CD4-positive, alpha-beta T cell treated with Interleukin-21 for 1 hour (primary cell): ENCODE measurements around the gene PRKCG.

Source experiments
- DNase-seq: peaks from one replicate; pipeline ENCODE4 v3.0.0-alpha.2; 2020

Gene PRKCG

DNA sequence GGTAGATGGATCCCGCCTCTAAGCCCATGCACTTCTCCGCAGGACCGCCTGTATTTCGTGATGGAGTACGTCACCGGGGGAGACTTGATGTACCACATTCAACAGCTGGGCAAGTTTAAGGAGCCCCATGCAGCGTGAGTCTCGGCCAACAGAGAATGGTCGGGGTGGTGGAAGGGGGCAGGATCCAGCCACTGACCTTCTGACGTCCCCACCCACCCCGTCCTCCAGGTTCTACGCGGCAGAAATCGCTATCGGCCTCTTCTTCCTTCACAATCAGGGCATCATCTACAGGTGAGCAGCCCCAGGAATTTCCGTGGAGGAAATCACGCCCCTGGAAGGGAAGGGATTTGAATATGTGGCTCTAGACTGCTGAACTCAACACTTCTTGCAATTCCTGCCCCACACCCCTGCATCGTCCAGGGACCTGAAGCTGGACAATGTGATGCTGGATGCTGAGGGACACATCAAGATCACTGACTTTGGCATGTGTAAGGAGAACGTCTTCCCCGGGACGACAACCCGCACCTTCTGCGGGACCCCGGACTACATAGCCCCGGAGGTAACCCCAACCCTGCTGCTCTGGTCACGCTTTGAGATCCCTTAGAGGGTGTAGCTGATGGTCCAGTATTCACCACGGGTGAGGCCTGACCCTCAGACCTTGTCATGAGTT lies 18.3 kb downstream of the PRKCG start:
- no peak for DNase-seq

DNA sequence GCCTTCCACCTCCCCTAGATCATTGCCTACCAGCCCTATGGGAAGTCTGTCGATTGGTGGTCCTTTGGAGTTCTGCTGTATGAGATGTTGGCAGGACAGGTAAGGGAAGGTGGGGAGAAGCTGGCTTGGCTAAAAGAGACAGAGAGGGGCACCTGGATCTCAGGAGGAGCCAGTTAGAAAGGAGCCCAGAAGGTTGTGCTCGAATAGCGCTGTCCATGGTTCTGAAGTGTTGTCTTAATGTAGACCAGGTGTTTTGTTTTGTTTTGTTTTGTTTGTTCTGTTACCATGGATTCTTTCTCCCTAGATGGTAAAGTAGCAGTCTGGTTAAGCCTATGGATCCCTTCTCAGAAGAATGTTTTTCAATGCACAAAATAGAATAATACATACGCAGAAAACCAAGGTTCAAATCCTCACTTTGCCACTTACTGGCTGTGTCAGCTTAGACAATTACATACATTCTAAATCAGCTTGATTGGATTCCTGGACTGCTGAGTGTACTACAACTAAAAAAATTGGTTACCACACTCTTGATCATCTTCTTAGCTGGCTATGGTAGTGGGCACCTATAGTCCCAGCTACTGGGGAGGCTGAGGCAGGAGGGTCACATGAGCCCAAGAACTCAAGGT lies 21.2 kb downstream of the PRKCG start:
- peak; percentile 51 for DNase-seq

DNA sequence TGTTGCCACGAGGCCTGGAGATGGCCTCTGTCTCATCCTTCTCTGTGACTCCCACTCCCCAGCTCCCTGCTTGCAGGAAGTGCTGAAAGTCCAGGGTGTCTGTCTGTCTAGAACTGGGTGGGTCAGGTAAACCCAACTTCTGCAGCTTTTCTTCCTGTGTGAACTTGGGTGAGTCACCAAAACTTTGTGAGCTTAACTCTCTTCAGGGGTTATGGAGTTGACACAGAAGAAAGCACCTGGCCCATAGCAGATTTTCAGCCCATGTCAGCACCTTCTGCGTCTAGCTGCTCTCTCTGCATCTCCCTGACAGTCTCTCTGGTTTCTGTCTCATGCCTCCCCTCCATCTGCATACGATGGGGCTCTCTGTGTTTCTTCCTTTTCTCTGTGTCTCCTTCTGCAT lies 22.9 kb downstream of the PRKCG start:
- no peak for DNase-seq

DNA sequence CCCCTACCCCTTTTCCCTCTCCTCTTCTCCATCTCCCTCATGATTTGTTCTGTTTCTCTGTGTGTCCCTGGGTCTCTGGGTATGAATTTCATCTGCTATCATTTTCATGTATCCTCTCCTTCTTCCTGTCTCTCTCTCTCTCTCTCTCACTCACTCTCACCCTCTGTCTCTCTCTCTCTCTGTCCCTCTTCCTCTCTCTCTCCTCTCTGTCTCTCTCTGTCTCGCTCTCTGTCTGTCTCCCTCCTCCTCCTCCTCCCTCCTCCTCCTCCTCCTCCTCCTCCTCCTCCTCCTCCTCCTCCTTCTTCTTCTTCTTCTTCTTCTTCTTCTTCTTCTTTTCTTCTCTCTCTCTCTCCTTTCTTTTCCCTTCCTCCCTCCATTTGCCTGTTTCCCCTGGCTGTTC lies 23.8 kb downstream of the PRKCG start:
- no peak for DNase-seq

DNA sequence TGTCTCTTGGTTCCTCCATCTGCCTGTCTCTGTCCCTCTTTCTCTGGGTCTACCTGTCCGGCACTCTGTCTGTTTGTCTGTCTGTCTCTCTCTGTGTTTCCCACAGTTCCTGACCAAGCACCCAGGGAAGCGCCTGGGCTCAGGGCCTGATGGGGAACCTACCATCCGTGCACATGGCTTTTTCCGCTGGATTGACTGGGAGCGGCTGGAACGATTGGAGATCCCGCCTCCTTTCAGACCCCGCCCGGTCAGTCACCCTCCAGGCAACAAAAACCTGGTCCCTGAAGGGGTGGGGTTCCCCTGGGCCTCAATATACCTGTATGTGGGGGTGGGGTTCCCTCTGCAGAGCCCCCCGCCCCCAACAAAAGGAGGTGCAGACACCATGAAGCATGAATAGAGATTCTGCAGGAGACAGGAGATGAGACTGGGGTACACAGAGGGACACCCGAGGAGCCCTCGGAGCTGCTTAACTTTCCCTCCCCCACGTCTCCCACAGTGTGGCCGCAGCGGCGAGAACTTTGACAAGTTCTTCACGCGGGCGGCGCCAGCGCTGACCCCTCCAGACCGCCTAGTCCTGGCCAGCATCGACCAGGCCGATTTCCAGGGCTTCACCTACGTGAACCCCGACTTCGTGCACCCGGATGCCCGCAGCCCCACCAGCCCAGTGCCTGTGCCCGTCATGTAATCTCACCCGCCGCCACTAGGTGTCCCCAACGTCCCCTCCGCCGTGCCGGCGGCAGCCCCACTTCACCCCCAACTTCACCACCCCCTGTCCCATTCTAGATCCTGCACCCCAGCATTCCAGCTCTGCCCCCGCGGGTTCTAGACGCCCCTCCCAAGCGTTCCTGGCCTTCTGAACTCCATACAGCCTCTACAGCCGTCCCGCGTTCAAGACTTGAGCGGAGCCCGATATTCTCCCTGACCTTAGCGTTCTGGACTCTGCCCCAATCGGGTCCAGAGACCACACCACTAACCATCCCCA lies 24.5 kb downstream of the PRKCG start:
- peak; percentile 65 for DNase-seq

DNA sequence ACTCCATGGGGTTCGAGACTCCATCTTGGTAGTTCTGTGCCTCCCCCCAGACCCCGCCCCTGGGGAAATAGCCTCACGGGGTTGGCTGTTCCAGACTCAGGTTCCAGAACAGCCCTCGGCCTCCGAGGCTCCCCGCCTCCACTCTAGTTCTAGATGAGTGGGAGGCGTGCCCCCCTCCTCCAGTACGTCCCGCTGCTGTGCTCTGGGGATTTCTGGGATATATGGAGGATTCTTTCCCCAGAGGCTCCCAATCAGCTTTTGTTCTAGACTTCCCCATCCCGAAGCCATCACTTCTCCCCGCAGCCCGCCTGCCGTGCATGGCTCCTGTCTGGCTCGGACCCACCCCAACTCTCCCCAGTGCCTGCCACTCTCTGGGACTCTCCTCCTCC lies 25.2 kb downstream of the PRKCG start:
- DNase-seq, result no peak

DNA sequence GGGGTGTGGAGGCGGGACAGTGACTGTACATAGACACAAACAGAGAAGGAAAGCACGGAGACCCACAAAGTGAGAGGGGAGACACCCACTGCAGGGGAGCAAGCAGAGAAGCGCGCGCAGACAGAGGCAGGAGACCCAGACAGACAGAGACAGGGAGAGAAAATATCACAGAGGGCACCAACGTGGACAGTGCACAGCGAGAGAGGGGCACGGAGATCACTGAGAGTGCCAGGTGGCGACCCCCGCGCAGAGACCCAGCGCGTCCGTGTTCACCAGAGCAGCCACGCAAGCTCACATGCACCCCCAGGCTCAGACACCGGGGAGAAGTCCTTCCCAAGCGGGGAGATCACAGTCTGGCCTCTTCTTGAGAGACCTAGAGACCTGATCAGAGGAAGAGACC lies 25.7 kb downstream of the PRKCG start:
- no peak for DNase-seq

DNA sequence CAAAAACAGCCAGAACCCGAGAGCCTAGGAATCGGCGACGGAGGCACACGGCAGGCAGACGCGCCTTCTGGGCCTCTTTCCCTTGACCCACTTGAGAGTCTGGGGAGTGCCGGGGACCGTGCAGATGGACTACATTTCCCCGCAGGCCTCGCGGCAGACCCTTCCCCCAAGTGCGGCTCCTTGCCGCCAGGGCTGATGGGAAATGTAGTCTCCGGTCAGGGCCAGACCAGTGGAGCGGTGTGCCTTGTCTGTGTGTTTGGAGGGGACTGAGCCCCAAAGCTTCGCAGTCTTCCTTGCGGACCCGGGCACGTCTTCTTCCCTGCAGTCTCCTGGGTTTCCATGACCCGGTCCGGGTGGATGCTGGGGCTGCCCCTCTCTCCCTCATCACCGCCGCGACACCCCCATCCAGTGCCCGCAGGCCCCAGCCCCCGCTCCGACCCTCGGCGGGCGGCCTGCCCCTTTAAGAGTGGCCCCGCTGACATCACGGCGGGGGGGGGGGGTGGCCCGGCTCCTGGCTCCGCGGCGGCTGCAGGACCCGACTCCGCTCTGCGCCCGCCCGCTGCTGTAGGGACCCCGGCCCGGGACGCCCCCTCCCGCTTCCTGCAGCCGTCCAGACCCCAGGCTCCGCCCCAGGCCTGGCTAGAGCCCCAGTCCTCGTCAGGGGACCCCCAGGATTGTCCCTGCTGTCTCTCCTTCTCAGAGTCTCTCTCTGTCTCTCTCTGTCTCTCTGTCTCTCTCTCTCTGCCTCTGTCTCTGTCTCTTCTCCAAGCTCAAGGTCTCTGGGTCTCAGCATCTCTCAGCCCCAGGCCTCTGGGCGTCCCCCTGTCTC lies 26.3 kb downstream of the PRKCG start:
- DNase-seq, result peak; percentile 48

DNA sequence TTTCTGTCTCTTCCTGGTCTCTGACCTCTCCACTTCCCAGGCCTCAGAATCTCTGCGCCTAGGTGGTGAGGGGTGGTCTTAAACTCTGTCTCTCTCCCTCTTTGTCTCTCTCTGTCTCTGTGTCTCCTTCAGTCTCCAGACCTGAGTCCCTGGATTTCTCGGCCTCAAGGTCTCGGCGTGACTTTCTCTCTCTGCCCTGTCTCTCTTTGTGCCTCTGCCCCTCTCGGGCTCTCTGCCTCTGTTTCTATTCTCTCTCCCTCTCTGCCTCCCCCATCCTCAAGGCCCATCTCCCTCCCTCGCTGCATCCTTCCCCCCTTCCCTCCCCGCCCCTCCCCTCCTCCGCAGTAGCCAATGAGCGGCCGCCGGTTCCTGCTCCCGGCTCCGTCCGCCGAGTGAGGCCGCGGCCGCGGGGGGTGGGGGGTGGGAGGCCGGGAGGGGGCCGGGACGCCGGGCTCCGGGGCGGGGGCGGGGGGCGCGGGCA lies 27.0 kb downstream of the PRKCG start, which contains the start of gene CACNG7:
Gene CACNG7, plus strand, starts transcription at position 344 of the 481 bp plus-strand sequence. CDS start 3,554 bp downstream, outside the sequence.
- DNase-seq, result no peak

DNA sequence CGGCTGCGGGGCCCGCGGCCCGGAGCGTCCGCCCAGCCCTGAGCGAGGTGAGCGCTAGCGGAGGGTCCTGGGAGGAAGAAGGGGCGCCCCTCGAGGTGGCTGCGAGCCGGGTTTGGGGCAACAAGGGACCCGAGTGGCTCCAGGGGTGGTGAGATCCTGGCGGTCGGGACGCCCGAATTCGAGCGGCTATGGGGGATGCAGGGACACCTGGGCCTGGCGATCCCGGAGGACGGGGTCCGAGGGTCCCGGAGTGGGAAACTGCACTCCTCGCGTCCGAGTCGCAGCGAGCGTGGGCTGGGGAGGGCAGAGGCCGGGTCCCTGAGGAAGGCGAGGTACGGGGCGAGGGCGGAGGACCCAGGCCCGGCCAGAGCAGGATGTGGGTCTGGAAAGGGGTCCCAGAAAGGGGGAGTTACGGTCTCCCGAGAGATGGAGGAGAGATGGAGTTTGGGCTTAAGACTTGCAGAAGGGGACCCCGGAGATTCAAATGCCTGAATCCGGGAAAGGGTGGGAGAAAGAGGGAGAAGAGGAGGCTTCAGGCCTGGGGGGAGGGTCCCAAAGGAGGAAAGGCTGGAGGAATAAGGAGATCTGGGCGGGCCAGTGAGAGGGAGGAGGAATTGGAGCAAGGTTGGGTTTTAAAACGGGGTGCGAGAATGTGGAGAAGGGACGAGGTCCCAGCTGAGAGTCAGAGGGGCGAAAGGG lies 27.6 kb downstream of the PRKCG start:
- DNase-seq, result no peak

DNA sequence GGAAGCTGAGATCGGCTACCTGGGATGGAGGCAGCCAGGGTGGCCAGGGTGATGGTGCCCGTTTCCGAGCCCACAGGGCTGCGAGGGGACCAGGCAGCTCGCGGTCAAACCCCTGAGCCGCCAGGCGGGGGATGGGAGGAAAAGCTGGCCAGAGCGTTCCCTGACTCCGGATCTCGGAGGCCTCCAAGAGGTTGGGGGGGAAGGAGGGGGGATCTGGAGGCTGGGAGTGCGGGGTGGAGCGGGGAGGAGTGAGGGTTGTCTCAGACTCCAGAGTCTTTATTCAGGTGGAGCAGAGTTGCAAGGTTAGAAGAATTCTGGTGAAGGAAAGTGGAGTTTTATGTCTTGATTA lies 28.1 kb downstream of the PRKCG start:
- DNase-seq, result no peak

DNA sequence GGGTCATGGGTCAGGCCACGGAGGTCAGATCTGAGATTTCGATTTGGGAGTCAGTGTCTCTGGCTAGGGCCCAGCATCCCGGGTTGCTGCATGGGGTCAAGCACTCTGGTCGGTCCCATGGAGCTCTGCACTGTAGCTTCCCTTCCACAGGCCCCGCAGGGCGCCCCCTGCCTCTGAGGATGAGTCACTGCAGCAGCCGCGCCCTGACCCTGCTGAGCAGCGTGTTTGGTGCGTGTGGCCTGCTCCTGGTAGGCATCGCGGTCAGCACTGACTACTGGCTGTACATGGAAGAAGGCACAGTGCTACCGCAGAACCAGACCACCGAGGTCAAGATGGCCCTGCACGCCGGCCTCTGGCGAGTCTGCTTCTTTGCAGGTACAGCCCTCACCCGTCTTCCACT lies 30.7 kb downstream of the PRKCG start:
- DNase-seq, result no peak

DNA sequence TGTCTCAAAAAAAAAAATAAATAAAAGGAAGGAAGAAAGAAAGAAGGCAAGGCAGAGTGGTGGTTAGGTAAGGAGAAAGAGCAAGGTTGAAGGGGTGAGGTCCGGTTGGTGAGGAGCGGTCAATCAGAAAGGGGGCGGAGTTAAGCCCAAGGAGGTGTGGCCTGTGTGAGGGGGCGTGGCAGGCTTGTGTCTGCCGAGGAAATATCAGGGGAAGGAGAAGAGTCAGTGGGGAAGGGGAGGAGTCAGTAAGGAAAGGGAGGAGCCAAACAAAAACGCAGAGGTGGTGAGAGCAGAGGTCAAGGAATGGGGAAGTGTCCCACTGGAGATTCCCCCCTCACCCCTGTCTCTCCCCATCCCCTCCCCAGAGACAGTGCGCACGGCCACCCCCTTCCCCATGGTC lies 33.0 kb downstream of the PRKCG start:
- DNase-seq, result no peak

DNA sequence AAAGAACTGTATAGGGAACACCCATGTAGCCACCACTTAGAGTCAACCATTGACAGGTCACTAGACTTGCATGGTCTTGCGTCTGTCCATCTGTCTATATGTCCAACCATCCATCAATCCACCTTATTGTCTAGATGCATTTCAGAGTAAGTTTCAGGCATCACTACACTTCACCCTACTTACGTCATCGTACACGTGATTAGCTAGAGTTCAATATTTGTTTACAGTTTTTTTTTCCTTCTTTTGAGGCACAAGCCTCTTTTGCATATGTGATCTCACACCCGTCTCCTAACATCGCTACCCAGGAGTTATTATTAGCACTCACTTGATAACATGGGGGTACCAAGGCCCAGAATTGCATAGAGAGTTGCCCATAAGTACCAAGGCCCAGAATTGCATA lies 34.0 kb downstream of the PRKCG start:
- DNase-seq, result no peak

DNA sequence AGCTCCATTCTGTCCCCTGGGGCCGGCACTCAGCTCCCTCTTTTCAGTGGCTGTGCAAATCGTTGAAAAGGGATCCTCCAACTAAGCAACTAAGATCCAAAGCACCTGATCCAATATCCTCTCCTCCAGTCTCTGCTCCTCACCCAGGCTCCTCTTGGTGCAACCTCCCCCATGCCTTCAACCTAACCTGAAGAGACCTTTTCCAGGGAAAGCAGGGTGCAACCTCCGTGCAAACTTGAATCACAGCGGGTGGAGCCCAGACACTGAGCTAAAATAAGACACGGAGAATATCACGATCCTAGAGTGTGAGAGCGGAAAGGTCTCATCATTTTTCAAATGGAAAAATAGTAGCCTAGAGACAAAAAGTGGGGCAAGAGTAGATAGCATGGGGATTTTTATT lies 35.4 kb downstream of the PRKCG start:
- DNase-seq, result no peak

DNA sequence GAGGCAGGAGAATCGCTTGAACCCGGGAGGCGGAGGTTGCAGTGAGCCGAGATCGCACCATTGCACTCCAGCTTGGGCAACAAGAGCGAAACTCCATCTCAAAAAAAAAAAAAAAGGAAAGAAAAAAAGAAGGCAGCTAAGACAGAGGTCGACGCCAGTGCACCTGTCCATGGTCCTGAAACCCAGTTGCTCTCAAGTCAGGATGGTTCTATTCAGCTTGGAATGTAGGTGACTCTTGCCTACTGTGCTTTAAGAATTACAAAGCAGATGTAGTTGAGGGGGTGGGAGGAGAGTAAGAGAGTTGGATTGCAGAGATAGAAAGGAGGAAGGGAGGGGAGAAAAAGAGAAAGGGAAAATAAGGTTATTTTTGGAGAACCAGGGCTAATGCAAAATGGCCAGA lies 45.7 kb downstream of the PRKCG start:
- peak; percentile 13 for DNase-seq

DNA sequence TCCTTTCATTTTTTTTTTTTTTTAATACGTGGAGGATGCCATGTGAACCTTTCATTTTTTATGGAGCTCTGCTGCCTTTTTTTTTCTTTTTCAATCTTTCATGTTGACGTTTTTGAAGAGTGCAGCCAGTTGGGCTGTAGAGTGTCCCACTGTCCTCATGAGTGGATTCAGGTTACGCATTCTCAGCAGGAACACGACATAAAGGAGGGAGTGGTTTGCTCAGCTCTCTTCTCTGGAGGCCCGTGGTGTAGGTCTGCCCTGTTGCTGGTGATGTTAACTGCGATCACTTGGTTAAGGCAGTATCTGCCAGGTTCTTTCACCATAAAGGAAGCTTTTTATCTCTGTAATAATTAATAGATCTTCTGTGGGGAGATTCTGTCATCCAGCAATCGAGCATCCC lies 54.0 kb downstream of the PRKCG start:
- DNase-seq, result no peak

DNA sequence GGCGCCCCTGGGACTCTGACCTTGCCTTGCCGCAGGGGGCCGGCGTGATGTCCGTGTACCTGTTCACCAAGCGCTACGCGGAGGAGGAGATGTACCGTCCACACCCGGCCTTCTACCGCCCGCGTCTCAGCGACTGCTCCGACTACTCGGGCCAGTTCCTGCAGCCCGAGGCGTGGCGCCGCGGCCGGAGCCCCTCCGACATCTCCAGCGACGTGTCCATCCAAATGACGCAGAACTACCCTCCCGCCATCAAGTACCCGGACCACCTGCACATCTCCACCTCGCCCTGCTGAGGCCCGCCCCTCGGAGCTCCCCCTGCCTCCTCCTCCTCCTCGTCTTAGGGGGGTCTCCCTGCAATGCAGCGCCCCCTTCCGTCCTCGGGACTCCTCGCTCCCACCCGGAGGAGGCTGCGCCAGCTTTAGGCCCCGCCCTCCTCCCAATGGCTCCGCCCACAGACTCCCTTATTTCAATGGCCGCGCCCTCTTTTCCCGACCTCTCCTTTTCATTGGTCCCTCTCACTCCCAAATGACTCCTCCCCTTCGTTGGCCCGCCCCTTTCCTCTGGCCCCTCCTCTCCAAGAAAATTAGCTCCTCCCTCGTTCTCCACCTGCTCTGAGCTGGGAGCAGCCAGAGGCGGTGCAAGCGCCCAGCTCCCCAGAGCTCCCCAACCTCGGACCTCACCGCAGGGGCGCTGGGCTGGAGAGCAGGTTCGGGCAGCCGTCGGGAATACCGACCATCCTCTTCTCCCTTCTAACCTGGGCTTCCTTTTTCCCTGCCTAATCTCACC lies 60.2 kb downstream of the PRKCG start:
- no peak for DNase-seq

DNA sequence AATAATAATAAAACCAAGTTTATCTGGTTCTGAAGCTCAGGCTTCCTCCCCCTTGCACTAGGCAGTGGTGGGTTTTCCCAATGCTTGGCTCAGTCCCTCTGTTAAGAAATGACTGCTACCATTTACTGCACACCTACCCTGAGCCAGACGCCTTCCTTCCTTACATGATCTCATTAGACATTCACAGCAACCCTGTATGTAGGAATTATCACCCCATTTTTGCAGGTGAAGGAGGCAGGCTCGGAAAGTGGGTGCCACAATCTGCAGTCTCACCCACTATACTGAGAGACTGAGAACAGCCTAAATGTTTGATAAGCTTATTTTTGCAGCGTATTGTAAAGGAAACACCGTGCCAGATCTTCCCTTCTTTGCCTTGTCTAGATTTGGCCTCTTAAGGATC lies 62.4 kb downstream of the PRKCG start:
- no peak for DNase-seq

DNA sequence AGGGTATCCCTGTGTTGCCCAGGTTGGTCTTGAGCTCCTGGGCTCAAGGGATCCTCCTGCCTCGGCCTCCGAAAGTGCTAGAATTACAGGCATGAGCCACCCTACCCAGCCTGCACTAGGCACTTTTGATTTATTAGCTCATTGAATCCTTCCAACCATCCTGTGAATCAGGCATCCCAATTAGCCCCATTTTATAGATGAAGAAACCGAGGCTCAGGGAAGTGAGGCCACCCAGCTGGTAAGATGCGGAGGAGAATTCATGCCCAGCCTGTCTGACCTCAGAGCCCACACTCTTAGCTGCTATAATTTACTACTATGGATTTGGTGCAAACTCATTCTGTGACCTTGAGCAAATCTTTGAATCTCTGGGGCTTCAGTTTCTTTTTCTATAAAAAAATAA lies 62.9 kb downstream of the PRKCG start:
- DNase-seq, result no peak

DNA sequence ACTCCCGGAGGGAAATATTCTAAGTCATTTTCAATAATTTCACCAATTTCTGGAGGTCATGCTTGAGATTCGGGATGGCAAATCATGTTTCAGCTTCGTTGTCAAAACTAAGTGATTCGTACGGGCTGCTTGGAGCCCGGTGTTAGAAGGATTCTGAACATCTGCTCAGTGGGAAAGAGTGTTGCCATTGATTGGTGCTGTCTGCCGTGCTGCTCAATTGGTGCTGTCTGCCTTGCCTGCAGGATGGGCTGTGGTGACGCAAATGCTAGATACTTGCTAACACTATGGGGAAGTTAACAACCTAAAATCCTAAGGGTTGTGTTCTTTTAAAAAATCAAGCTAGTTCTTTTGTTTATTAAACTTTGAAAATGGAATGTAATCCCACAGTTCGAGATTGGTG lies 63.4 kb downstream of the PRKCG start:
- DNase-seq, result no peak
